HepG2 (cell line): ENCODE data around the gene DENND10. TPM values are rescaled to one million over a fixed set of nuclear protein-coding genes. Genes with fewer than 3 reads are reported as not detected.

Source experiments
- ASH2L ChIP-seq: fragments of 300-600, 200-600 bp; sonication (generic); IDR thresholded peaks from 2 replicates; pipeline ENCODE4 v1.7.0; 2017; ENCODE audit warnings: low read depth, mild to moderate bottlenecking, moderate library complexity, mixed read lengths, low read length; ENCODE audit not compliant: insufficient read length
- ELF4 ChIP-seq: sonication (generic); formaldehyde crosslinking; IDR thresholded peaks from 2 replicates; pipeline ENCODE4 v1.5.0; 2020; ENCODE audit warnings: missing genetic modification reagents, mild to moderate bottlenecking, moderate library complexity, borderline replicate concordance
- ESRRA ChIP-seq: sonication (generic); formaldehyde crosslinking; IDR thresholded peaks from 2 replicates; pipeline ENCODE4 v1.5.1; 2020; ENCODE audit warnings: mild to moderate bottlenecking, low read depth, missing genetic modification reagents
- HHEX ChIP-seq: IDR thresholded peaks from 2 replicates; pipeline ENCODE4 v1.6.1; 2016; ENCODE audit warnings: control low read depth
- KLF9 ChIP-seq: IDR thresholded peaks from 2 replicates; pipeline ENCODE4 v1.6.1; 2016; ENCODE audit warnings: low read depth
- PCBP2 ChIP-seq: fragments of 200-400 bp; formaldehyde crosslinking; optimal IDR thresholded peaks from 2 replicates; pipeline ENCODE3; 2018; ENCODE audit warnings: low read length, low read depth; ENCODE audit not compliant: poor library complexity, severe bottlenecking
- SKI ChIP-seq: fragments of 450-650 bp; IDR thresholded peaks from one replicate; pipeline ENCODE4 v1.6.1; 2018; ENCODE audit warnings: mild to moderate bottlenecking; ENCODE audit not compliant: partially characterized antibody
- THYN1 ChIP-seq: sonication (generic); formaldehyde crosslinking; IDR thresholded peaks from 2 replicates; pipeline ENCODE4 v1.8.1; 2023; ENCODE audit warnings: low read depth, mild to moderate bottlenecking, moderate library complexity, missing genetic modification reagents, borderline replicate concordance
- ZNF10 ChIP-seq: sonication (generic); formaldehyde crosslinking; IDR thresholded peaks from 2 replicates; pipeline ENCODE4 v1.4.0; 2020; ENCODE audit warnings: mild to moderate bottlenecking, low read depth, missing genetic modification reagents, borderline replicate concordance
- ZNF235 ChIP-seq: sonication (generic); formaldehyde crosslinking; IDR thresholded peaks from 2 replicates; pipeline ENCODE4 v1.8.1; 2023; ENCODE audit warnings: mild to moderate bottlenecking, missing genetic modification reagents, borderline replicate concordance
- ZNF558 ChIP-seq: sonication (generic); formaldehyde crosslinking; IDR thresholded peaks from 2 replicates; pipeline ENCODE4 v1.9.0; 2022; ENCODE audit warnings: mild to moderate bottlenecking, missing genetic modification reagents, borderline replicate concordance
- ZNF788 ChIP-seq: sonication (generic); formaldehyde crosslinking; IDR thresholded peaks from 2 replicates; pipeline ENCODE4 v1.5.0; 2020; ENCODE audit warnings: mild to moderate bottlenecking, missing genetic modification reagents, borderline replicate concordance
- ZNF841 ChIP-seq: sonication (generic); formaldehyde crosslinking; IDR thresholded peaks from 2 replicates; pipeline ENCODE4 v1.8.1; 2023; ENCODE audit warnings: missing genetic modification reagents, borderline replicate concordance
- ZSCAN25 ChIP-seq: sonication (generic); formaldehyde crosslinking; IDR thresholded peaks from 2 replicates; pipeline ENCODE4 v1.8.0; 2022; ENCODE audit warnings: mild to moderate bottlenecking, missing genetic modification reagents
- polyA plus RNA-seq, 8 experiments: library from polyadenylated mRNA; depleted of rRNA in 3 of 8; stranded (reverse) in 7 of 8; unstranded in 1 of 8; fragments of >200 nt; fragmentation: Illumina TruSeq in 4 of 8; extraction: Trizol in 4 of 8; gene quantifications; 2 replicates each; pipeline versions ENCODE4 v1.2.1 to v1.2.3, GENCODE V29; 2011 to 2016; ENCODE audit warnings: low read depth in 4 of 8, missing spikeins in 1 of 8, mixed read lengths in 1 of 8; ENCODE audit not compliant: insufficient read depth in 1 of 8
- total RNA-seq, 5 experiments: library from RNA; depleted of rRNA; stranded (reverse); fragments of >200 nt; fragmentation: Illumina TruSeq; extraction: Trizol; gene quantifications; 2 replicates each; pipeline ENCODE4 v1.2.3, GENCODE V29; 2016; ENCODE audit warnings: low read depth in 1 of 5
- TF ChIP-seq, protein P1 (sequence below): sonication (generic); formaldehyde crosslinking; conservative IDR thresholded peaks from 2 replicates; pipeline ENCODE4 v1.8.0; 2022; ENCODE audit warnings: mild to moderate bottlenecking, moderate library complexity, missing genetic modification reagents
- TF ChIP-seq, protein P2 (sequence below): sonication (generic); formaldehyde crosslinking; IDR thresholded peaks from 2 replicates; pipeline ENCODE4 v1.4.0; 2020; ENCODE audit warnings: missing genetic modification reagents, borderline replicate concordance
- TF ChIP-seq, protein P3 (sequence below): sonication (generic); formaldehyde crosslinking; IDR thresholded peaks from 2 replicates; pipeline ENCODE4 v1.9.0; 2021; ENCODE audit warnings: mild to moderate bottlenecking, missing genetic modification reagents

Gene DENND10
- total and polyA plus RNA-seq, 2 of the 13 experiments (the other 11 are each of a cell fraction or from before 2014, with no cell fraction given): 43.7 to 78.8 TPM

DNA sequence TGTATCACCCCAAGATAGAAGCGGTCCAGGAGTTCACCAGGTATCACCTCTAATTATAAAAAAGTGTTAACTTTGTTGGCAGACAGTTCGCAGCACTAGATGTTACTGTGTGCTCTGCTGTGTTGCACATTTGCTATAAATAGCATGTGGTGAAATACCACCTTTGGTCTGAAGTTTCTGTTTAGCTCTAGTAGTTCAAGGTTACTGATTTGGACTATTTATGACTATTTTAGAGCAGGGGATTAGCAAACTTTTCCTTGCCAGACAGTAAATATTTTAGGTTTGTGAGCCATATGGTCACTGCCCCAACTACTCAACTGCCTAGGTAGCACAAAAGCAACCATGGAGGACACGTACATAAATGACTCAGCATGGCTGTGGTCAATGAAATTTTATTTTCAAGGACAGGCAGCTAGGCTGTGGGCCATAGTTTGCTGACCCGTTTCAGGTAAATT, 16.5 kb downstream of the DENND10 start (continued):
- TF ChIP-seq, protein P1, sequence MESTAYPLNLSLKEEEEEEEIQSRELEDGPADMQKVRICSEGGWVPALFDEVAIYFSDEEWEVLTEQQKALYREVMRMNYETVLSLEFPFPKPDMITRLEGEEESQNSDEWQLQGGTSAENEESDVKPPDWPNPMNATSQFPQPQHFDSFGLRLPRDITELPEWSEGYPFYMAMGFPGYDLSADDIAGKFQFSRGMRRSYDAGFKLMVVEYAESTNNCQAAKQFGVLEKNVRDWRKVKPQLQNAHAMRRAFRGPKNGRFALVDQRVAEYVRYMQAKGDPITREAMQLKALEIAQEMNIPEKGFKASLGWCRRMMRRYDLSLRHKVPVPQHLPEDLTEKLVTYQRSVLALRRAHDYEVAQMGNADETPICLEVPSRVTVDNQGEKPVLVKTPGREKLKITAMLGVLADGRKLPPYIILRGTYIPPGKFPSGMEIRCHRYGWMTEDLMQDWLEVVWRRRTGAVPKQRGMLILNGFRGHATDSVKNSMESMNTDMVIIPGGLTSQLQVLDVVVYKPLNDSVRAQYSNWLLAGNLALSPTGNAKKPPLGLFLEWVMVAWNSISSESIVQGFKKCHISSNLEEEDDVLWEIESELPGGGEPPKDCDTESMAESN (CRISPR knock-in tag): peak; percentile 68
- TF ChIP-seq SKI (peak; percentile 98), ZNF235 (CRISPR knock-in tag) (no peak), HHEX (CRISPR knock-in tag) (0 out of 2 replicates have a peak, but pooled peaks have one; percentile 28), ESRRA (peak; percentile 48; the same call in 1 of the 2 replicates), KLF9 (CRISPR knock-in tag) (no peak), ZNF558 (CRISPR knock-in tag) (no peak), THYN1 (CRISPR knock-in tag) (no peak), ASH2L (peak; percentile 49), ZNF788 (CRISPR knock-in tag) (peak; percentile 54; the same call in 1 of the 2 replicates), PCBP2 (no peak), ZSCAN25 (CRISPR knock-in tag) (0 out of 2 replicates have a peak, but pooled peaks have one; percentile 27), ELF4 (CRISPR knock-in tag) (no peak), ZNF841 (CRISPR knock-in tag) (no peak), ZNF10 (CRISPR knock-in tag) (no peak)
- TF ChIP-seq, protein P2, sequence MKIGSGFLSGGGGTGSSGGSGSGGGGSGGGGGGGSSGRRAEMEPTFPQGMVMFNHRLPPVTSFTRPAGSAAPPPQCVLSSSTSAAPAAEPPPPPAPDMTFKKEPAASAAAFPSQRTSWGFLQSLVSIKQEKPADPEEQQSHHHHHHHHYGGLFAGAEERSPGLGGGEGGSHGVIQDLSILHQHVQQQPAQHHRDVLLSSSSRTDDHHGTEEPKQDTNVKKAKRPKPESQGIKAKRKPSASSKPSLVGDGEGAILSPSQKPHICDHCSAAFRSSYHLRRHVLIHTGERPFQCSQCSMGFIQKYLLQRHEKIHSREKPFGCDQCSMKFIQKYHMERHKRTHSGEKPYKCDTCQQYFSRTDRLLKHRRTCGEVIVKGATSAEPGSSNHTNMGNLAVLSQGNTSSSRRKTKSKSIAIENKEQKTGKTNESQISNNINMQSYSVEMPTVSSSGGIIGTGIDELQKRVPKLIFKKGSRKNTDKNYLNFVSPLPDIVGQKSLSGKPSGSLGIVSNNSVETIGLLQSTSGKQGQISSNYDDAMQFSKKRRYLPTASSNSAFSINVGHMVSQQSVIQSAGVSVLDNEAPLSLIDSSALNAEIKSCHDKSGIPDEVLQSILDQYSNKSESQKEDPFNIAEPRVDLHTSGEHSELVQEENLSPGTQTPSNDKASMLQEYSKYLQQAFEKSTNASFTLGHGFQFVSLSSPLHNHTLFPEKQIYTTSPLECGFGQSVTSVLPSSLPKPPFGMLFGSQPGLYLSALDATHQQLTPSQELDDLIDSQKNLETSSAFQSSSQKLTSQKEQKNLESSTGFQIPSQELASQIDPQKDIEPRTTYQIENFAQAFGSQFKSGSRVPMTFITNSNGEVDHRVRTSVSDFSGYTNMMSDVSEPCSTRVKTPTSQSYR (CRISPR knock-in tag): no peak; the same call in 1 of the 2 replicates
- TF ChIP-seq, protein P3, sequence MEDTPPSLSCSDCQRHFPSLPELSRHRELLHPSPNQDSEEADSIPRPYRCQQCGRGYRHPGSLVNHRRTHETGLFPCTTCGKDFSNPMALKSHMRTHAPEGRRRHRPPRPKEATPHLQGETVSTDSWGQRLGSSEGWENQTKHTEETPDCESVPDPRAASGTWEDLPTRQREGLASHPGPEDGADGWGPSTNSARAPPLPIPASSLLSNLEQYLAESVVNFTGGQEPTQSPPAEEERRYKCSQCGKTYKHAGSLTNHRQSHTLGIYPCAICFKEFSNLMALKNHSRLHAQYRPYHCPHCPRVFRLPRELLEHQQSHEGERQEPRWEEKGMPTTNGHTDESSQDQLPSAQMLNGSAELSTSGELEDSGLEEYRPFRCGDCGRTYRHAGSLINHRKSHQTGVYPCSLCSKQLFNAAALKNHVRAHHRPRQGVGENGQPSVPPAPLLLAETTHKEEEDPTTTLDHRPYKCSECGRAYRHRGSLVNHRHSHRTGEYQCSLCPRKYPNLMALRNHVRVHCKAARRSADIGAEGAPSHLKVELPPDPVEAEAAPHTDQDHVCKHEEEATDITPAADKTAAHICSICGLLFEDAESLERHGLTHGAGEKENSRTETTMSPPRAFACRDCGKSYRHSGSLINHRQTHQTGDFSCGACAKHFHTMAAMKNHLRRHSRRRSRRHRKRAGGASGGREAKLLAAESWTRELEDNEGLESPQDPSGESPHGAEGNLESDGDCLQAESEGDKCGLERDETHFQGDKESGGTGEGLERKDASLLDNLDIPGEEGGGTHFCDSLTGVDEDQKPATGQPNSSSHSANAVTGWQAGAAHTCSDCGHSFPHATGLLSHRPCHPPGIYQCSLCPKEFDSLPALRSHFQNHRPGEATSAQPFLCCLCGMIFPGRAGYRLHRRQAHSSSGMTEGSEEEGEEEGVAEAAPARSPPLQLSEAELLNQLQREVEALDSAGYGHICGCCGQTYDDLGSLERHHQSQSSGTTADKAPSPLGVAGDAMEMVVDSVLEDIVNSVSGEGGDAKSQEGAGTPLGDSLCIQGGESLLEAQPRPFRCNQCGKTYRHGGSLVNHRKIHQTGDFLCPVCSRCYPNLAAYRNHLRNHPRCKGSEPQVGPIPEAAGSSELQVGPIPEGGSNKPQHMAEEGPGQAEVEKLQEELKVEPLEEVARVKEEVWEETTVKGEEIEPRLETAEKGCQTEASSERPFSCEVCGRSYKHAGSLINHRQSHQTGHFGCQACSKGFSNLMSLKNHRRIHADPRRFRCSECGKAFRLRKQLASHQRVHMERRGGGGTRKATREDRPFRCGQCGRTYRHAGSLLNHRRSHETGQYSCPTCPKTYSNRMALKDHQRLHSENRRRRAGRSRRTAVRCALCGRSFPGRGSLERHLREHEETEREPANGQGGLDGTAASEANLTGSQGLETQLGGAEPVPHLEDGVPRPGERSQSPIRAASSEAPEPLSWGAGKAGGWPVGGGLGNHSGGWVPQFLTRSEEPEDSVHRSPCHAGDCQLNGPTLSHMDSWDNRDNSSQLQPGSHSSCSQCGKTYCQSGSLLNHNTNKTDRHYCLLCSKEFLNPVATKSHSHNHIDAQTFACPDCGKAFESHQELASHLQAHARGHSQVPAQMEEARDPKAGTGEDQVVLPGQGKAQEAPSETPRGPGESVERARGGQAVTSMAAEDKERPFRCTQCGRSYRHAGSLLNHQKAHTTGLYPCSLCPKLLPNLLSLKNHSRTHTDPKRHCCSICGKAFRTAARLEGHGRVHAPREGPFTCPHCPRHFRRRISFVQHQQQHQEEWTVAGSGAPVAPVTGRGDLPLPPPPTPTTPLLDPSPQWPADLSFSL: peak; percentile 74
